Sciatic nerve (tissue), 2 donors: ENCODE measurements around the gene REST. TPM values are rescaled to one million over a fixed set of nuclear protein-coding genes. Genes with fewer than 3 reads are reported as not detected.
A peak's percentile ranks its signal among the peaks of the same experiment; 100 is the strongest.
"Not testable (repeated sequence)": the region's sequence is repeated elsewhere in the genome, so short reads cannot be mapped to it uniquely, and the experiment has no call there.

Source experiments
- ATAC-seq: fragments of 200-7000 bp; cut with Tn5 transposase; one replicate; pipeline ENCODE4 v1.9.1; 2020; ENCODE audit warnings: mild to moderate bottlenecking, moderate library complexity
- DNase-seq: peaks from one replicate; pipeline ENCODE4 v3.0.0-alpha.2; 2020; ENCODE audit warnings: low spot score
- intact Hi-C: fragments of 100-400 bp; cut with DNase I; formaldehyde crosslinking; loops from one replicate; pipeline ENCODE4 v1.14.2; 2022
- total RNA-seq: library from RNA; stranded (reverse); fragmentation: NEBNext Ultra II Directional; extraction: Animal tissue kit (Norgen Biotek cat#: 25700); gene quantifications from one replicate; pipeline ENCODE4 v1.2.1, GENCODE V29; 2021
- donor health status: DM: no; HTN: no; CAD: no.
- donor health status: DM: no; HTN: no; CAD: no.

The REST gene, protein sequence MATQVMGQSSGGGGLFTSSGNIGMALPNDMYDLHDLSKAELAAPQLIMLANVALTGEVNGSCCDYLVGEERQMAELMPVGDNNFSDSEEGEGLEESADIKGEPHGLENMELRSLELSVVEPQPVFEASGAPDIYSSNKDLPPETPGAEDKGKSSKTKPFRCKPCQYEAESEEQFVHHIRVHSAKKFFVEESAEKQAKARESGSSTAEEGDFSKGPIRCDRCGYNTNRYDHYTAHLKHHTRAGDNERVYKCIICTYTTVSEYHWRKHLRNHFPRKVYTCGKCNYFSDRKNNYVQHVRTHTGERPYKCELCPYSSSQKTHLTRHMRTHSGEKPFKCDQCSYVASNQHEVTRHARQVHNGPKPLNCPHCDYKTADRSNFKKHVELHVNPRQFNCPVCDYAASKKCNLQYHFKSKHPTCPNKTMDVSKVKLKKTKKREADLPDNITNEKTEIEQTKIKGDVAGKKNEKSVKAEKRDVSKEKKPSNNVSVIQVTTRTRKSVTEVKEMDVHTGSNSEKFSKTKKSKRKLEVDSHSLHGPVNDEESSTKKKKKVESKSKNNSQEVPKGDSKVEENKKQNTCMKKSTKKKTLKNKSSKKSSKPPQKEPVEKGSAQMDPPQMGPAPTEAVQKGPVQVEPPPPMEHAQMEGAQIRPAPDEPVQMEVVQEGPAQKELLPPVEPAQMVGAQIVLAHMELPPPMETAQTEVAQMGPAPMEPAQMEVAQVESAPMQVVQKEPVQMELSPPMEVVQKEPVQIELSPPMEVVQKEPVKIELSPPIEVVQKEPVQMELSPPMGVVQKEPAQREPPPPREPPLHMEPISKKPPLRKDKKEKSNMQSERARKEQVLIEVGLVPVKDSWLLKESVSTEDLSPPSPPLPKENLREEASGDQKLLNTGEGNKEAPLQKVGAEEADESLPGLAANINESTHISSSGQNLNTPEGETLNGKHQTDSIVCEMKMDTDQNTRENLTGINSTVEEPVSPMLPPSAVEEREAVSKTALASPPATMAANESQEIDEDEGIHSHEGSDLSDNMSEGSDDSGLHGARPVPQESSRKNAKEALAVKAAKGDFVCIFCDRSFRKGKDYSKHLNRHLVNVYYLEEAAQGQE
- total RNA-seq, result 41.7 TPM

DNA sequence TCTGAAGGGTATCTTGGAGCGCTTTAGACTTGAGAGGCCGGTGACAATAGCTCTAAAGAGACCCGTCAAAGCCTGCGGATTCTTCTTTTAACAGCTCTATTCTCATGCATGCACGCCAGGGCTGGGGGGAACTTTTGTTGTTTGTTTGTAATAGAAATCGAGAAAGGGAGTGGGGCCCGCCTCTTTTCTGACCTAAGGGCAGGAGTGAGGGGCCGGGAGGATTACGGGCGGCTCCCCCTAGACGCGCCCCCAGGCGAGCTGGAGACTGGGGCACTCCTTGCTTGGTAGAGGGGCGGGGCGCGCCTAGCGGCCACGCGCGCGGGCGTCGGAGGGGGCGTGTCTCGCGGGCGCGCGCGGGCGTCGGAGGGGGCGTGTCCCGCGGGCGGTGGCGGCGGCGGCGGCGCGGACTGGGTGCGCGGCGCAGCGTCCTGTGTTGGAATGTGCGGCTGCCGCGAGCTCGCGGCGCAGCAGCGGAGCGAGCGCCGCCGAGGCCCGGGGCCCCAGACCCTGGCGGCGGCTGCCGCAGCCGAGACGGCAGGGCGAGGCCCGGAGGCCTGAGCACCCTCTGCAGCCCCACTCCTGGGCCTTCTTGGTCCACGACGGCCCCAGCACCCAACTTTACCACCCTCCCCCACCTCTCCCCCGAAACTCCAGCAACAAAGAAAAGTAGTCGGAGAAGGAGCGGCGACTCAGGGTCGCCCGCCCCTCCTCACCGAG lies at the start of gene REST:
REST (plus strand) TSS at position 412 of the 717 bp plus-strand sequence. CDS start 2,739 bp downstream, outside the sequence.
- DNase-seq, result peak; percentile 87

DNA sequence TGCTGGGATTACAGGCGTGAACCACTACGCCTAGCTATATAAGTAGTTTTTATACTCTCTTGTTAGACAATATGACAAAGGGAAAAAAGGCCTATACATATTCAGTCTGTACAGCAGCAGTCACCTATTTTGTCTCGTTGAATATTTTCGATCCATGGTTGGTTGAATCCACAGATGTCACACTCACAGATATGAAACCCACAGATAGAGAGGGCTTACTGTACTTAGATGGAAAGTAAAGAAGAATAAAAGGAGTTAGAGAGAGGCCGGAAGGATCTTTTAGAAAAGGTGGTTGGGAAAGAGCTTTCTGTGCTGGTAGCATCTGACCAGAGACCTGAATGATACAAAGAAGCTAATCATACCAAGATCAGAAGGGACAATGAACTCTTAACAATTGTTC lies 47.9 kb upstream of the REST start:
- ATAC-seq (no peak), DNase-seq (no peak)
- intact Hi-C loops, result no loop called here

More for the DNA sequence above, at the start of gene REST:
- intact Hi-C loops, result loop anchor here (2.0 kb wide), 1 partner anchor 137 kb away; no protein-coding TSS in a partner anchor
- peak; percentile 92 for ATAC-seq

- no peak for ATAC-seq
- intact Hi-C loops, result no loop called here
Observed at GRCh38 chr4:56860781-56861180, 46.9 kb upstream of the REST start.

DNA sequence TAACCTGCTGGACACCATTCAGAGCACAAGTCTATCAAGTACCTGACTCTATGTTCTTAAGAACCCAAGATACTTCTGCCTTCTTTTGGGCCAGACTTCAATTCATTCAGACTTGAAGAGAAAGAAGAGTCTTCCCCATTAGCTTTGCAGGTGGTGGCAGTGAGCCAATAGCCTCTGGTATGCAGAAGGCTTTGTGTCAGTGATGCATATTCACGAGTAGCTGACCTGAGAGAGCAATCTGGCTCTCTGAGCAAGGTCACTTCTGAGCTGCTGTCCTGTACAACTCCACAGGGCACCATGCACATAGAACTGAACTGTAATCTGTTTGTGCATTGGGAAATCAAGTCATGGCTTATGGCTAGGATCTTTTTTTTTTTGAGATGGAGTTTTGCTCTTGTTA lies 46.3 kb upstream of the REST start:
- DNase-seq (no peak), ATAC-seq (no peak)
- intact Hi-C loops, result no loop called here

More at GRCh38 chr4:56860781-56861180, 46.9 kb upstream of the REST start:
- no peak for DNase-seq

GRCh38 chr4:56863441-56864139 lies 44.1 kb upstream of the REST start:
- ATAC-seq (no peak), DNase-seq (no peak)
- intact Hi-C loops, result no loop called here

GRCh38 chr4:56870946-56871345 lies 36.8 kb upstream of the REST start:
- intact Hi-C loops, result no loop called here
- ATAC-seq (peak; percentile 32), DNase-seq (no peak)

GRCh38 chr4:56871371-56871866 lies 36.3 kb upstream of the REST start:
- ATAC-seq (peak; percentile 78), DNase-seq (no peak)
- intact Hi-C loops, result no loop called here

DNA sequence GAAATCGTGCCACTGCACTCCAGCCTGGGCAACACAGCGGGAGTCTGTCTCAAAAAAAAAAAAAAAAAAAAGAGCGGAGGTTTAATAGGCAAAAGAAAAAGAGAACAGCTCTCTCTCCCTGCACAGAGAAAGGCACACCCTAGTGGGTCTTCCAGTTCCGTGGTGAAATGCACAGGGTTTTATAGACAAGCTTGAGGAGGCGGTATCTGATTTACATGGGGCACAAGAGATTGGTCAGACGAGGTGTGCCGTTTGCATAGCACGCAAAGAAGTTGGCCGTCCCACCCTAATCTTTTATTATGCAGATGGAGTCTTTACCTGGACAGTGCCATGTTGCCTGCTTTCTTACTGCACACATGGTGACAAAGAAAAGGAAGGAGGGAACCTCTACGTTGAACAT lies 33.5 kb upstream of the REST start:
- DNase-seq (no peak), ATAC-seq (no peak)
- intact Hi-C loops, result no loop called here

DNA sequence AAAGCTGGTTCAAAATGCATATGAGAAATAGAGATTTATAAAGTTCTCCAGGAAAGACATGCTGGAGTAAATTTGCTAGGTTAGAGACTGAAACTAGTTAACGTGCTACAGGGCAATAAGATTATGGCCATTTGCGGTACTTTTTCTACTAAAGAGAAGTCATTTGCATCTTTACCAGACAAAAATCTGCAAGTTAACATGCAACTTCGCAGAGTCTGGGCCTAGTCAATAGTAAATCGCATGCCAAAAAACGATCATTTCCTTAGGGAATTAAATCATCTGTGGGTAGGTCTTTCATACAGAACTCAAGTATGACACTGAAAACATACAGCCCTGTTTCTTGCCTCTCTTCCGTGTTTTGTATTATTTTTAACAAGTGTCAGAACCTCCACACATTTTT lies 32.8 kb upstream of the REST start:
- ATAC-seq, result no peak
- no peak for DNase-seq
- intact Hi-C loops, result no loop called here

DNA sequence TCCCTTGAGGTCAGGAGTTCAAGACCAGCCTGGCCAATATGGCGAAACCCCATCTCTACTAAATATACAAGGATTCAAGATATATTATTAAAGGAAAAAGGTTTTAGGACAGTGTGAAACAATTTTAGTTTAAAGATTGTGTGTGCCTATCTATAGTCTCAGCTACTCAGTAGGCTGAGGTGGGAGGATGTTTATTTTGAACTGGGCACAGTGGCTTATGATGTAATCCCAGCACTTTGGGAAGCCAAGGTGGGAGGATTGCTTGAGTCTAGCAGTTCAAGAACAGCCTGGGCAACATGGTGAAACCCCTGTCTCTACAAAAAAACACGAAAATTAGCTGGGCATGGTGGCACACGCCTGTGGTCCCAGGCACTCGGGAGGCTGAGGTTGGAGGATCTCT lies 31.4 kb upstream of the REST start:
- intact Hi-C loops, result no loop called here
- DNase-seq, result no peak
- ATAC-seq, result no peak

DNA sequence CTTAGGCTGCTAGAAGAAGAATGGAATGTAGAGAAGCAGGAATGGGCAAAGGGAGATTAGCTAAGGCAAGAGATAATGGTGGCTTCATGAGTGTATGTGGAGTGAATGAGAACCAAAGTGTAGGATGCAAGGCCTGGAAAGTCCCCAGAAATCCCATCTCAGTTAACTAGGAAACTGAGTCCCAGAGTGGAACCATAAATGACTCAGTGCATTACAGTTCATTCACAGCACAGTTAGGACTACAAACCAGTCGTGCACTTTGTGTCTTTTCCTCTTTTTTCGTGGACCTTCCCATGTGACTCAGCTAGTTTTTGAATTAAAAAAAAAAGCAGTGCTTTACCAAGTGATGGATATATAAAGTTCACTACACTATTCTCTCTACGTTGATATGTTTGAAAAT lies 27.7 kb upstream of the REST start:
- DNase-seq (no peak), ATAC-seq (no peak)
- intact Hi-C loops, result no loop called here

DNA sequence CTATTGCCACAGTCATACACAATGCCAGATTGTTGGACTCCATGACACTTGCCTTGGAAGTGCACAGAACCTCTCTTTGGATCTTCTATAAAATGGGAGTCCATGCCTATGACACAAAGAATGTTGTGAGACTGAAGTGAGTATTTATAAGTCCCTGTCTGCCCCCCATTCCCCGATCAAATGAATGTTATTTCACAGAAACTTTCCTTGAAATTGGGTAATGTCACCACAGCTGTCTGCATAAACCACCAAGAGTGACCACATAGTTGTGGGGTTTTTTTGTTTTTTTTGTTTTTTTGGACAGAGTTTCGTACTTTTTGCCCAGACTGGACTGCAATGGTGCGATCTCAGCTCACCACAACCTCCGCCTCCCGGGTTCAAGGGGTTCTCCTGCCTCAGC lies 27.1 kb upstream of the REST start:
- ATAC-seq (no peak), DNase-seq (no peak)
- intact Hi-C loops, result no loop called here

GRCh38 chr4:56884511-56884910 lies 23.2 kb upstream of the REST start:
- DNase-seq, ATAC-seq, intact Hi-C loops: not testable (repeated sequence)

DNA sequence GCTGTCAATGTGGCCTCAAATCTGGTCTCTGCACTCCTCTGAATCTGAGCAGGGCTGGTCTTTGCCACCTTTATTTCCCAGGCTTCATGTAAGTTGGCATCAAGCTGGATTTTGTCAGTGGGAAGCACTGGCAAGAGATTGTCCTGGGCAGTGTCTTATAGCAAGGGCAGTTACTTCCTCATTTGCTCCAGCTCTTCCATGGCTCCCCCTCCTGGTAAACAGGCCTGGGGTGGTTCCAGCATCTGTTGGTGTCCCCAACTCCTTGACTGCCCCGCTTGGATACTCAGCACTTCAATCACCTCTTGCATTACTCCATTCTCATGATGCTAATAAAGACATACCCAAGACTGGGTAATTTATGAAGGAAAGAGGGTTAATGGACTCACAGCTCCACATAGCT lies 15.0 kb upstream of the REST start:
- no peak for ATAC-seq
- no peak for DNase-seq
- intact Hi-C loops, result no loop called here

DNA sequence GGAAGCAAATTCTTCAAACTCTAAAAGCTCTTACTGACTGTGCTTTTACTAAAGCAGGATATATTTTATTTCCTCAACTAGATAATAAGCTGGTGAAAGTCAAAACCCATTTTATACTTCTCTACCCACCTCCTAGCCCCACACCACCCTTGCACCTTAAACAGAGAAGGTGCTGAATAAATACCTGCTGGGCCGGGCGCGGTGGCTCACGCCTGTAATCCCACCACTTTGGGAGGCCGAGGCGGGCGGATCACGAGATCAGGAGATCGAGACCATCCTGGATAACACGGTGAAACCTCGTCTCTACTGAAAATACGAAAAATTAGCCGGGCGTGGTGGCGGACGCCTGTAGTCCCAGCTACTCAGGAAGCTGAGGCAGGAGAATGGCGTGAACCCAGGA lies 9.9 kb upstream of the REST start:
- DNase-seq, ATAC-seq, intact Hi-C loops: not testable (repeated sequence)

DNA sequence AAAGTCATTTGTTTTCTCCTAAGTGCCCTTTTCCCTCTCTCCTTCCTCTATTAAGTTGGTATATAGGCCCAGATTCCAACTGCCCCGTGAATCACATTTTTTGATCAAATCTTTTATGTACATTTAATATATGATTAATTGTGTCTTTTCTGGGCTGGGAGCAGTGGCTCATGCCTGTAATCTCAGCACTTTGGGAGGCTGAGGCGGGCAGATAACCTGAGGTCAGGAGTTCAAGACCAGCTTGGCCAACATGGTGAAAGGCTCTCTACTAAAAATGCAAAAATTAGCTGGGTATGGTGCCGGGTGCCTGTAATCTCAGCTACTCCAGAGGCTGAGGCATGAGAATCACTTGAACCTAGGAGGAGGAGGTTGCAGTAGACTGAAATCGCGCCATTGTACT lies 7.5 kb upstream of the REST start:
- intact Hi-C loops, DNase-seq, ATAC-seq: not testable (repeated sequence)

DNA sequence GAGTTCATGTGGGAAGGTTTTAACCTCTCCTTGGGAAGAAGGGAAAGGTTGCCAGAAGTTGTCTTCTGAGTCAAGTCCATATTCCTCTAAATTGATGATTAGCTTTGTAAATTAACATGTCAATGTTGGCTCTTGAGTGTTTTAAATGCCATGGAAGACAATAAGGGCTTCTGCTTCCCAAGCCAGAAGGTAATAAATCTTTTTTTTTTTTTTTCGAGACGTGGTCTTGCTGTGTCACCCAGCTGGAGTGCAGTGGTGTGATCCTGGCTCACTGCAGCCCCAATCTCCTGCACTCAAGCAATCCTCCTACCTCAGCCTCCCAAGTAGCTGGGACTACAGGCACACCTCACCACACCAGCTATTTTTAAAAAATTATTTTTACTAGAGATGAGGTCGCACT lies 5.0 kb upstream of the REST start:
- DNase-seq, result no peak
- intact Hi-C loops, result no loop called here
- no peak for ATAC-seq

- no peak for ATAC-seq
- intact Hi-C loops, result no loop called here
- no peak for DNase-seq
Observed at GRCh38 chr4:56905796-56906195, 1.9 kb upstream of the REST start.
